KOPT-K1 (cell line): ENCODE results near the gene ECSCR.

Source experiments
- H3K27ac ChIP-seq: fragments of 200-600 bp; sonication (generic); 2 replicates; pipeline ENCODE4 v1.5.1; 2016; ENCODE audit warnings: antibody characterized with exemption, mild to moderate bottlenecking, low read depth, low read length; ENCODE audit not compliant: poor library complexity, severe bottlenecking
- H3K36me3 ChIP-seq: fragments of 200-600 bp; sonication (generic); 2 replicates; pipeline ENCODE4 v1.5.1; 2017; ENCODE audit warnings: antibody characterized with exemption, mild to moderate bottlenecking, low read length, moderate library complexity; ENCODE audit not compliant: insufficient read depth
- H3K9me3 ChIP-seq: fragments of 200-600 bp; sonication (generic); 2 replicates; pipeline ENCODE4 v1.5.1; 2017; ENCODE audit warnings: antibody characterized with exemption, low read length, mild to moderate bottlenecking; ENCODE audit not compliant: insufficient read depth, poor library complexity, severe bottlenecking

The ECSCR gene

DNA sequence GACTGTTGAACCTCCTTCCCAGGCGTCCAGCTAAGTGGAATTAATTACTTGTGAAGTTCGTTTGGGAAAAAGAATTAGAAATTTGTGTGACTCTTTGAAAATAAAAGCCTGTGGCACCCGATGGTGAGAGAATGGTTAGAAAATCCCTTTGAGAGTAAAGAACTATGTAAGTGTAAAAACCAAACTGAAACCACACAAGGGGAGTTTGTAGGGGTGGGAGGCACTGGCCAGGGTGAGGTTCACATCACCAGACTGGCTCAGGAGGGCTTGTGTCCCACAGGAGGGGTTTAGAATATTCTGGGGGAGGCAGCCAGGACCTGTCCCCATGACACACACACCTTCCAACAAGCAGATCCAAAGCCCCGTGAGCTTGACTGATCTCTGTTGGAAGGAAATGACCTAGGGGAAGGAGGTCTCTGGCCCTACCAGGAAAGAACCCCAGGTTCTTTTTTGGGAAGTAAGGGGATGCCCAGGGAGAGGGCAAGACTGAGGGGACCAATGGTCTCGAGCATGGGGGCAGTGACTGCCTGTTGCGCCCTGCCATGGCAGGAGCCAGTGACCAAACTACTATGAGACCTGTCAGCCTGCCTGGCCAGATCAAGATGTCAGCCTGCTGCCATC, 62.9 kb downstream of the ECSCR start:
- Histone ChIP-seq H3K27ac (no peak overlapping the region), H3K9me3 (no peaks in the 10 kb centered on the region), H3K36me3 (peaks cover 14% of the 10 kb centered on the region; the same call in 1 of the 2 replicates)
